Neutrophil (primary cell): ENCODE data around the gene NEO1.

Source experiments
- H3K27ac ChIP-seq: fragments of 200-600 bp; sonication (generic); 2 replicates; pipeline ENCODE4 v1.5.1; 2016; ENCODE audit warnings: mild to moderate bottlenecking, moderate library complexity
- H3K27me3 ChIP-seq: fragments of 200-600 bp; sonication (generic); 2 replicates; pipeline ENCODE4 v1.6.0; 2016; ENCODE audit warnings: mild to moderate bottlenecking
- H3K36me3 ChIP-seq: fragments of 200-600 bp; sonication (generic); 2 replicates; pipeline ENCODE4 v1.5.1; 2017
- H3K4me1 ChIP-seq, 2 experiments: fragments of 200-600 bp in 1 of 2; sonication (generic) in 1 of 2; 1 replicate in 1 of 2; 2 replicates in 1 of 2; pipeline versions ENCODE4 v1.5.1 to v1.6.1; 2013 to 2016; ENCODE audit warnings: low read depth in 1 of 2, low read length in 1 of 2, mild to moderate bottlenecking in 1 of 2, moderate library complexity in 1 of 2; ENCODE audit not compliant: control insufficient read depth in 1 of 2, insufficient read depth in 1 of 2
- H3K4me3 ChIP-seq, 2 experiments: fragments of 200-600 bp in 1 of 2; sonication (generic) in 1 of 2; 1 replicate in 1 of 2; 2 replicates in 1 of 2; pipeline ENCODE4 v1.5.1; 2013 to 2016; ENCODE audit warnings: low read depth in 1 of 2, low read length in 1 of 2, mild to moderate bottlenecking in 1 of 2, moderate library complexity in 1 of 2
- H3K9me3 ChIP-seq: fragments of 200-600 bp; sonication (generic); 2 replicates; pipeline ENCODE4 v1.5.1; 2016
- TF ChIP-seq, protein P1 (sequence below): fragments of 200-600 bp; sonication (generic); IDR thresholded peaks from 2 replicates; pipeline ENCODE4 v1.5.1; 2016; ENCODE audit warnings: antibody characterized with exemption

Gene NEO1

DNA sequence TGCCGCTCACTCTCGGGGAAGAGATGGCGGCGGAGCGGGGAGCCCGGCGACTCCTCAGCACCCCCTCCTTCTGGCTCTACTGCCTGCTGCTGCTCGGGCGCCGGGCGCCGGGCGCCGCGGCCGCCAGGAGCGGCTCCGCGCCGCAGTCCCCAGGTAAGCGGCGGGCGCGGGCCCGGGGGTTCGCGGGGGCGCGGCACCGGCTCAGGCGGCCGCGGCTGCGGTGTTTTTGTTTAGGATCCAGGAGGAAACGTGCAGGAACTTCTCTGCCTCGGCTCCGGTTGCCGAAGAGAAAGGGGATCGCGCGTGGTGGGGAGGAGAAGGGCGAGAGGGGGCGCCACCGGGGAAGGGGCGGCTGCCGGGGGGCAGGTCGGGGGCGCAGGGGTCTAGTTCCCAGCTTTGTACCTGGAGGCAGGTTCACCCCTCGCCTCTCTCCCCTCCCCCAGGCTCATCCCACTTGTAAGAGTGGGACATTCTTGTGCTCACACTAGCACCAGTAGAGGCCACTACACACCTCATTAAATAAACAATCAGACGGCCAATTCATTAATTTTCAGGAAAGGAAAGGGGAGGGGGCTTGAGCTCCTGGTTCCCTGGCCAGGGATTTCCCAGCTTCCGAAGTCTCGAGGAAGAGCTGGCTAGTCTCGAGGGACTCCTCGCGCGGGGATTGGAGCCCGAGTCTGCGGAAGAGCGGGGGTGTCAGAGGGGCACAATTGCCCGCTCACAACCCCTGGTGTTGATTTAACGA, 562 bp downstream of the NEO1 start:
- no peak overlapping the region for H3K27ac ChIP-seq
- H3K4me1 ChIP-seq = peaks cover 0 to 8% of the 10 kb centered on the region in 2 experiments
- H3K27me3 ChIP-seq = peaks cover 100% of the 10 kb centered on the region
- no peak overlapping the region for H3K4me3 ChIP-seq
- no peaks in the 10 kb centered on the region for H3K9me3 ChIP-seq
- TF ChIP-seq, protein P1, sequence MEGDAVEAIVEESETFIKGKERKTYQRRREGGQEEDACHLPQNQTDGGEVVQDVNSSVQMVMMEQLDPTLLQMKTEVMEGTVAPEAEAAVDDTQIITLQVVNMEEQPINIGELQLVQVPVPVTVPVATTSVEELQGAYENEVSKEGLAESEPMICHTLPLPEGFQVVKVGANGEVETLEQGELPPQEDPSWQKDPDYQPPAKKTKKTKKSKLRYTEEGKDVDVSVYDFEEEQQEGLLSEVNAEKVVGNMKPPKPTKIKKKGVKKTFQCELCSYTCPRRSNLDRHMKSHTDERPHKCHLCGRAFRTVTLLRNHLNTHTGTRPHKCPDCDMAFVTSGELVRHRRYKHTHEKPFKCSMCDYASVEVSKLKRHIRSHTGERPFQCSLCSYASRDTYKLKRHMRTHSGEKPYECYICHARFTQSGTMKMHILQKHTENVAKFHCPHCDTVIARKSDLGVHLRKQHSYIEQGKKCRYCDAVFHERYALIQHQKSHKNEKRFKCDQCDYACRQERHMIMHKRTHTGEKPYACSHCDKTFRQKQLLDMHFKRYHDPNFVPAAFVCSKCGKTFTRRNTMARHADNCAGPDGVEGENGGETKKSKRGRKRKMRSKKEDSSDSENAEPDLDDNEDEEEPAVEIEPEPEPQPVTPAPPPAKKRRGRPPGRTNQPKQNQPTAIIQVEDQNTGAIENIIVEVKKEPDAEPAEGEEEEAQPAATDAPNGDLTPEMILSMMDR = no peak
- no peaks in the 10 kb centered on the region for H3K36me3 ChIP-seq

DNA sequence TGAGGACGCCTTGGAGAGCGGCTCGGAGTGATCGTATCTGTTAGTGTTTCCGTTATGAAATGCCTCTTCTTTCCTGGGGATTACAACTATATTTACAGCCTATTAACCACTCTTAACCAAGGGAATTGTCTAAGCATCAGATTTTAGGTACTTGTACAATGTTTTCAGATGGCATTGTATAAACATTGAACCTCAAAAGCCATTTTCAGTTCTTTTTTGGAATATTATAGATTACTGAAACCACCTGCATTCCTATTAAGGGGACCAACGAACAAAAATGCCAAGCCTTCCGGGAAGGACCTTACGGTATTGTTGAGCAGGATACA, 1.1 kb downstream of the NEO1 start:
- Histone ChIP-seq H3K4me1 (peaks cover 0 to 8% of the 10 kb centered on the region in 2 experiments), H3K36me3 (no peaks in the 10 kb centered on the region), H3K4me3 (no peak overlapping the region), H3K9me3 (no peaks in the 10 kb centered on the region), H3K27ac (no peak overlapping the region), H3K27me3 (peaks cover 100% of the 10 kb centered on the region)
- TF ChIP-seq, protein P1 = no peak

GRCh38 chr15:73054417-73054953, 2.2 kb downstream of the NEO1 start:
- TF ChIP-seq, protein P1 = no peak
- no peaks in the 10 kb centered on the region for H3K9me3 ChIP-seq
- H3K4me1 ChIP-seq = peaks cover 0 to 8% of the 10 kb centered on the region in 2 experiments
- H3K27me3 ChIP-seq = peaks cover 100% of the 10 kb centered on the region
- H3K4me3 ChIP-seq = no peak overlapping the region
- no peaks in the 10 kb centered on the region for H3K36me3 ChIP-seq
- no peak overlapping the region for H3K27ac ChIP-seq

DNA sequence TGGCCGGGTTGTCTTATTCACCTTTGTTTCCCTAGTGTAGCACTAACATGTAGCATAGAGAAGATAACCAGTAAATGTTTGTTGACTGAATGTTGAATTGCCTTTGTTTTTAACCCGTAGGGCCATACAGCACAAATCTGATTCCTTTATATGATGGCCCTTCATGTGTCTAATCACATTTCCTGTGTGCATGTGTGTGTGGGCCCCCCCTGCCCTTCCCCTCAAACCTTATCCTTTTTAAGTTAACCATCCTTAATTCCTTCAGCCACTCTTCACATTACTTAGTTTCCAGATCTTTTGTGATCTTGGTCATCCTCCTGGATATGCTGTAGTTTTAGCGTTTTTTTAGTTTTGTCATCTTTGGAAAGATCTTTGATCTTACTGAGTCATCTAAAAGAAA, 4.2 kb downstream of the NEO1 start:
- no peak overlapping the region for H3K27ac ChIP-seq
- H3K4me1 ChIP-seq = peaks cover 0 to 8% of the 10 kb centered on the region in 2 experiments
- H3K9me3 ChIP-seq = no peaks in the 10 kb centered on the region
- TF ChIP-seq, protein P1 = no peak
- peaks cover 100% of the 10 kb centered on the region for H3K27me3 ChIP-seq
- H3K4me3 ChIP-seq = no peak overlapping the region
- no peaks in the 10 kb centered on the region for H3K36me3 ChIP-seq

- Histone ChIP-seq H3K36me3 (no peaks in the 10 kb centered on the region), H3K4me1 (no peaks in the 10 kb centered on the region), H3K4me3 (no peak overlapping the region), H3K27me3 (peaks cover 100% of the 10 kb centered on the region), H3K9me3 (no peaks in the 10 kb centered on the region), H3K27ac (no peak overlapping the region)
- TF ChIP-seq, protein P1 = no peak
Measured at GRCh38 chr15:73058437-73058836, 6.2 kb downstream of the NEO1 start.
